ENCODE results near the gene ATF2.

The ATF2 gene

DNA sequence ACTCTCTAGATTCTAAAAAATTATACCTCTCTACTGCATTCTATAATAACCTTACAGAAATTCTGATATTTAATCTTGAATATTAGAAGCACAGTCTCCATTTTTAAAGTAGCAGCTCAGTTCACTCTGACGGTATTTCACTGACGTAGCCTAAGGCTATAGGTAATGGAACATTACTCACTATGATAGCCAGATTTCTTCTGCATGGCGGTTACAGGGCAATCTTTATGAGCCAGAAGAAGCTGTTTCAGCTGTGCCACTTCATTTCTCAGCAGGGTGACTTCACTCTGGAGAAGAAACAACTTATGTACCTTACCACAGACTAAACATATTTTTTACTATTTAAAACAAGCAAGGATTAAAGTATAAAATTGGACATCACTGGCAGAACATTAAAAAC is 87.5 kb downstream of the ATF2 start:
- DNase-seq (ENCODE audit: low read depth in 2 of 2): no peak

DNA sequence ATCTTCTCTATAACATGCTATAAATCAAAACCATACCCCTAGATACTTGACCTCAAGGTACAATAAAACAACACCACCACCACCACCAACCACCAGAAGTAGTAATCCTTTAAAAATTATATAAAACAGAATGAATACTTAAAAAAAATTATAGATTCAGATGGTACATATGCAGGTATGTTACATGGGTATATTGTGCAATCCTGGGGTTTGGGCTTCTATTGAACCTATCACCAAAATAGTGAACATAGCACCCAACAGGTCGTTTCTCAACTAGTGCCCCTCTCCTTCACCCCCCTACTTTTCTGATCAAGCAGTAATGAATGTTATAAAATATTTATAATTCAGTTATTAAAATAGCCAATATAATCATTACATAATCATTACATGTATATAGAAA is 91.7 kb downstream of the ATF2 start:
- no peak for DNase-seq (ENCODE audit: low read depth in 2 of 2)

- no peak for DNase-seq (ENCODE audit: low read depth in 2 of 2)
These were observed 93.5 kb downstream of the ATF2 start for GRCh38 chr2:175074478-175074877.

- DNase-seq (ENCODE audit: low read depth in 2 of 2): no peak
These were observed 99.5 kb downstream of the ATF2 start for GRCh38 chr2:175068534-175068933.

- no peak for DNase-seq (ENCODE audit: low read depth in 2 of 2)
These were observed 101.6 kb downstream of the ATF2 start for GRCh38 chr2:175066411-175066810.

DNA sequence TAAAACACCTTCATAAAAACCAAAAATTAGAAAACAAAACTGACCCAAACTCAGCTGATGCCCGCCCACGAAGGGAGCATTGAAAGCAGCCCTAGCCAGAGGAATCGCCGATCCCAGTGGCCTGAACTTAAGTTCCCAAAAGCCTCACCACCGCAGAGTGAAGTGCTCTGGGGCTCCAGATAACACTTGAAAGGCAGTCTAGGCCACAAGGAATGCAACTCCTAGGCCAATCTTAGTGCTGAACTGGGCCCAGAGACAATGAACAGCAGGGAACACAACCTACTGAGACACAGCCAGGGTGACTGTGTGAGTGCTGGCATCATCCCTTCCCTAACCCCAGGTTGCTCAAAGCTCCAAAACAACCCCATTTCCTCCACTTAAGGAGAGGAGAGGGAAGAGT is 103.2 kb downstream of the ATF2 start:
- DNase-seq (ENCODE audit: low read depth in 2 of 2): no peak

GRCh38 chr2:175063741-175064140 is 104.3 kb downstream of the ATF2 start:
- no peak for DNase-seq (ENCODE audit: low read depth in 2 of 2)

- no peak for DNase-seq (ENCODE audit: low read depth in 2 of 2)
These were observed 105.0 kb downstream of the ATF2 start for GRCh38 chr2:175062787-175063585.

DNA sequence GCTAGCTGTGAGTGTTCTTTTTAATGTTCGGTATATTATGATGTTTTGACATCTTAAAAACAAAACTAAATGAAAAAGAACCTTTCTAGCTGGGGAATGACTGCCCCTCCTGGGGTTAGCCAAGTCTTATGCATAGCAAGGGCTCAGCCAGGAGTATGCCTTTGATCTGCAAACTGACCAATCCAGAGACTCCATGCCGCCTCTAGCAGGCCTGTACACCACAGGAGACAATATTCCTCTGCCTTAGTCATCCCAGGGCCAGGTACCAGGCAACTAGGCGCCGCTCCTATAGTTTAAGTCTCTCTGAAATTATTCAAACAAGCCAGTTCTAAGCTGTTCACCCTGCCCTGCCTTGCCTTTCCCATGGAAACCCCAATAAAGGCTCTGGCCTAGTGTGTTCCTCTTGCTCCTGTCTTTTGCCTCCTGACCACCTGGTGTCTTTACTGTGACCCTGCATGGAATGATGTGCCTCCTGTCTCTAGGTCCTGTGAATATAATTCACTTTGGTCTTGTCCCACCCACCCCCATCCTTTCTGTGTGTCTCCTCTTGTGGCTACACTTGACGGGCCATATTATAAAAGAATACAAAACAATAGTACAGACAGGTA is 110.8 kb downstream of the ATF2 start:
- no peak for DNase-seq (ENCODE audit: low read depth in 2 of 2)

DNA sequence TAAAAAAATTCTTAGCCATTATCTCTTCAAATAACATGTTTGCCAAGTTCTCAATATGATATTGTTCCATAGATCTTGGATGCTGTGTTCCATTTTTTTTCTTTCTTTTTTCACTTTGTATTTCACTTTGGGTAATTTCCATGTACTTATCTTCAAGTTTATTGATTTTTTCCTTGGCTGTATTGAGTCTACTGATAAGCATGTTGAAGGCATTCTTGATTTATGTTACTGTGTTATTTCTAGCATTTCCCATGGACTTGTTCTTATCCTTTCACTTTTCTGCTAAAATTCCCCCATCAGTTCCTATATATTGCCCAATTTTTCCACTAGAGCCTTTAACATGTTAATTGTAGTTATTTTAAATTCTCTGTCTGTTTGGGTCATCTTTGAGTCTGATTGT is 112.0 kb downstream of the ATF2 start:
- DNase-seq (ENCODE audit: low read depth in 2 of 2): no peak

- DNase-seq (ENCODE audit: low read depth in 2 of 2): no peak
These were observed 113.7 kb downstream of the ATF2 start for GRCh38 chr2:175054340-175054739.

- DNase-seq (ENCODE audit: low read depth in 2 of 2): no peak
These were observed 118.3 kb downstream of the ATF2 start for GRCh38 chr2:175049661-175050060.

DNA sequence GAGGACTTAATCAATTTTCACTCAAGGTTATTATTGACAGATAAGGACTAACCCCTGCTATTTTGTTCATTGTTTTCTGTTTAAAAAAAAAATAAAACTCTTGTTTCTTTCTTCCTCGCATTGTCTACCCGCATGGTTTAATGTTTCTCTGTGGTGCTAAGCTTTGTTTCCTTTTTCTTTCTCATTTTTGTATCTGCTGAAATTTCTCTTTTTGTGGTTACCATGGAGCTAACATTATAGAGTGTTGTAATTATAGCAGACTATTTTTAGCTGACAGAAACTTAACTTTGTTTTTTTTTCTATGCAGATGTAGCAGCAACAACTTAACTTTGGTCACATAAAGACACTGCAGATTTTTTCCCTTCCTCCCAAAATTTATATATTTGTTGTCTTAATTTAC is 119.7 kb downstream of the ATF2 start:
- DNase-seq (ENCODE audit: low read depth in 2 of 2): no peak

GRCh38 chr2:175039490-175039889 is 128.5 kb downstream of the ATF2 start:
- no peak for DNase-seq (ENCODE audit: low read depth in 2 of 2)

DNA sequence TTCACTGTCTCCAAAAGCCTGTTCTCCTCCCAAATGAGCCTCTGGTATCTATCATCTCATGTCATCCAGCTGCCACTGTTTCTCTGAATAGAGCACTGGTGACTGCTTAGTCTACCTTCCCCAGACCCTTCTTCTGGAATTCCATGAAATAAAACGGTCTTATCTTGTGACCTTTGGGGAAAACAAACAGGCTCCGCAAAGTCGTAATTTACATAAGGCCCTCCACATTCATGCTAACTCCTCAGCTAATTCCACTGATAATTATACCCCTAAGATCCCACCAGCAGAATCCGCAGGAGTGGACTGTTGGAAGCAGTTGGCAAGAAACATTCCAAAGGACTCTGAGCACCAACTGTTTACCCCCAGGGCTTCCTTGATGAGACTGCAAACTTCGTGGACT is 129.0 kb downstream of the ATF2 start:
- DNase-seq (ENCODE audit: low read depth in 2 of 2): no peak

- no peak for DNase-seq (ENCODE audit: low read depth in 2 of 2)
These were observed 130.1 kb downstream of the ATF2 start for GRCh38 chr2:175037941-175038340.

DNA sequence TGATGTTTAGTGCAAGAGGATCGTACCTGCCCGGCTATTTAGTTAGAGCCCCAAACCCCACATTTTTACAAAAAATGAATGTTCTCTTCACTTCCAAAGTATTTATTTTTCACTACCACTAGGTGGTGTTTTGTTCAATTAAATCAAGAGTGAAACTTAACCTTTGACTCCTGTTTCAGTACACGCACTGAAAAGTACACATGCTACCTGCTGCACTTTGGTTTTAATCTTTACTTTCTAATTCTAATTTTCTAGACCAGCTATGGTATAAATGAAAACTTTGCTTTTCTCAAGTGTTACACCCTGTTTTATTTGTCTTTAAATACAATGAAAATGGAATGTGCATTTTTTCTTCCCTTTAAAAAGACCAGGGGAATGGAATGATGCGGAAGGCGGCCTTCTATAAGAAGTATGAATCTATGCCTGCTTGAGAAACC is 131.4 kb downstream of the ATF2 start:
- DNase-seq (ENCODE audit: low read depth in 2 of 2): no peak

GRCh38 chr2:175035806-175036205 is 132.2 kb downstream of the ATF2 start:
- DNase-seq (ENCODE audit: low read depth in 2 of 2): no peak

- no peak for DNase-seq (ENCODE audit: low read depth in 2 of 2)
These were observed 133.3 kb downstream of the ATF2 start for GRCh38 chr2:175034716-175035115.

DNA sequence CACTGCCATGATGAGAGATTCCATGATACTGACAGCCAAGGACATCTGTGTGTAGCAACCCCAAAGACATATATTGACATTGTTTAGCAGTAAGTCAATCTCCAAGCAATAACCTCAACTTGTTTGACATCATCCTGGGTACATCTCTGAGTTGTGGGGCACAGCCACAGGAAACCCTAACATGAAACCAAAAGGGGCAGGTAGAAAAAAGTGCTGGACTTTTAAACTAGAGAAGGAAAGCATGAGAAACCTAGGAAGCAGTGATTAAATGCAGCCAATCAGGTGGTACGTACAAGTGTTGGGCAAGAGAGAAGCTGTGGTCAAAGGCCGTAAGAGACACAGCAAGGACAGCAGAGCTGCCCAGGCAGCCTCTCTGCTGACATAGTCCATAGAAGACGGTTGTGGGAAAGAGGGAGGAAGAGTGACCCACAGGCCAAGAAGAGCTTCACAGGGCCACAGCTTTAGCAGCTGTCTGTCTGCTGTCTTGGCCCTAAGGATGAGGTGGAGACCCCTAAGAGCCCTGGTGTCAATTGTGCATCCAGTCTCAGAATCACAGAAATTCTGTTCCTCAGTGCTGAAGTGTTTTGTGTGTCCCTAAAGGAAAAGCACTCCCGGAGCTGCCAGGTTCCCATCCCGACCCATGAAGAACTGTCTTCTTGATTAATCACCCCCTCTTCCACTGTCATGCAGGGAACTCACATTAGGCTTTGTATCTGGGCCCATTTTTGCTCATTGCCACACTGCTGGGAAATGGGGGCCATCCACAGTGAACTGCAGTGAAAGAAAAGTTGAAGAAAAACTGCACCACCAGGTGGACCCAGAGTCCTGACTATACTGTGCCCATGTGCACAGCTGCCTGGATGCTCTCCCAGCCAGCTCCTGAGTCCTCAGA is 137.4 kb downstream of the ATF2 start:
- no peak for DNase-seq (ENCODE audit: low read depth in 2 of 2)

- no peak for DNase-seq (ENCODE audit: low read depth in 2 of 2)
These were observed 140.2 kb downstream of the ATF2 start for GRCh38 chr2:175027755-175028154.

- DNase-seq (ENCODE audit: low read depth in 2 of 2): no peak
These were observed 141.6 kb downstream of the ATF2 start for GRCh38 chr2:175026385-175026784.

DNA sequence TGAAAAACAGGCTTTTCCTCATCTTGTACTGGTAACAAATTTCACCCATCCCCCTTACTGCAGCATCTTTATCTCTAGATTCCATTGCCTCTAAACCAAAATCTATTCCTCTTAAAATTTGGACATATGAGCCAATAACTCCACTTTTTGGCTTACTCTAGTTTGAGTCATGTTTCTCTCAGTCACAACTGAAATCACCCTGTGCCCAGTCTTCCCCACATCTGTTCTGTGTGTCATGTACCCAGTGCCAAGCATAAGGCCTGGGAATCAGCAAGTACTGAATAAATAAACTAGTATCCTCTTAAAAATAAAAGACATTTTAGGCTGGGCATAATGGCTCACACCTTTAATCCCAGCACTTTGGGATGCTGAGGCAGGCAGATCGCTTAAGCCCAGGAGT is 142.1 kb downstream of the ATF2 start:
- no peak for DNase-seq (ENCODE audit: low read depth in 2 of 2)

All from stimulated activated CD8-positive, alpha-beta memory T cell treated with anti-CD3 and anti-CD28 coated beads, Interleukin-15, amount 100 ng/mL, for 4 hours (primary cell).